ENCODE results near the gene VPS37C. TPM values are rescaled to one million over a fixed set of nuclear protein-coding genes. Genes with fewer than 3 reads are reported as not detected.
"Not testable (repeated sequence)": the region's sequence is repeated elsewhere in the genome, so short reads cannot be mapped to it uniquely, and the experiment has no call there.

The VPS37C gene
- total RNA-seq, 1 experiment from 2014 or later: 29.0 TPM

GRCh38 chr11:61181489-61181888 is 20.3 kb upstream of the VPS37C start:
- H3F3A ChIP-seq (ENCODE audit: insufficient read depth, low read depth): no peaks in the 10 kb centered on the region
- no peaks in the 10 kb centered on the region for H4K20me1 ChIP-seq (ENCODE audit: insufficient read depth)
- DNase-seq: no peak
- H3K4me1 ChIP-seq (replicated peaks; ENCODE audit: insufficient read depth): no peaks in the 10 kb centered on the region
- no peaks in the 10 kb centered on the region for H3K9me3 ChIP-seq (ENCODE audit: insufficient read depth, low read depth)
- ChIA-PET POLR2A (ENCODE audit: unreplicated experiment) (no interaction called here), CTCF (no interaction called here)
- peaks cover 30% of the 10 kb centered on the region for H3K27me3 ChIP-seq (ENCODE audit: insufficient read depth, low read depth)
- no peak overlapping the region for H3K4me2 ChIP-seq
- no peak for TF ChIP-seq CTCF (conservative IDR thresholded peaks at IDR 0.05)
- no peak for TF ChIP-seq EZH2 (IDR thresholded peaks at IDR 0.05; ENCODE audit: low read depth)
- BruUV-seq (replicated peaks): no TSS peak
- intact Hi-C loops (cut with micrococcal nuclease; ENCODE audit: unreplicated experiment): no loop called here
- H3K9me2 ChIP-seq (ENCODE audit: insufficient read depth): no peaks in the 10 kb centered on the region
- H2AFZ ChIP-seq: no peak overlapping the region
- no peak overlapping the region for H3K27ac ChIP-seq
- no peak overlapping the region for H3K4me3 ChIP-seq
- H3K36me3 ChIP-seq (ENCODE audit: low read depth): no peaks in the 10 kb centered on the region
- H3K79me2 ChIP-seq (ENCODE audit: low read depth): no peaks in the 10 kb centered on the region

GRCh38 chr11:61180205-61180604 is 19.0 kb upstream of the VPS37C start:
- POLR2A ChIA-PET (ENCODE audit: unreplicated experiment); H3K79me2 ChIP-seq (ENCODE audit: low read depth); H3K9me2 ChIP-seq (ENCODE audit: insufficient read depth); H3K4me2 ChIP-seq; H2AFZ ChIP-seq; H4K20me1 ChIP-seq (ENCODE audit: insufficient read depth); H3F3A ChIP-seq (ENCODE audit: insufficient read depth, low read depth); BruUV-seq (replicated peaks); H3K36me3 ChIP-seq (ENCODE audit: low read depth); DNase-seq; H3K4me3 ChIP-seq; CTCF ChIA-PET; H3K4me1 ChIP-seq (replicated peaks; ENCODE audit: insufficient read depth); H3K9me3 ChIP-seq (ENCODE audit: insufficient read depth, low read depth); intact Hi-C loops (cut with micrococcal nuclease; ENCODE audit: unreplicated experiment); H3K27ac ChIP-seq: not testable (repeated sequence)
- H3K27me3 ChIP-seq (ENCODE audit: insufficient read depth, low read depth): peaks cover 41% of the 10 kb centered on the region

GRCh38 chr11:61176446-61176845 is 15.2 kb upstream of the VPS37C start:
- Histone ChIP-seq H2AFZ (no peak overlapping the region), H3K27ac (no peak overlapping the region), H3F3A (ENCODE audit: insufficient read depth, low read depth) (no peaks in the 10 kb centered on the region), H3K36me3 (ENCODE audit: low read depth) (no peaks in the 10 kb centered on the region), H3K79me2 (ENCODE audit: low read depth) (no peaks in the 10 kb centered on the region), H3K27me3 (ENCODE audit: insufficient read depth, low read depth) (peaks cover 50% of the 10 kb centered on the region), H3K9me3 (ENCODE audit: insufficient read depth, low read depth) (no peaks in the 10 kb centered on the region), H3K9me2 (ENCODE audit: insufficient read depth) (no peaks in the 10 kb centered on the region), H3K4me1 (replicated peaks; ENCODE audit: insufficient read depth) (no peaks in the 10 kb centered on the region), H3K4me3 (no peak overlapping the region), H3K4me2 (no peak overlapping the region), H4K20me1 (ENCODE audit: insufficient read depth) (no peaks in the 10 kb centered on the region)
- POLR2A ChIA-PET (ENCODE audit: unreplicated experiment): no interaction called here
- no TSS peak for BruUV-seq (replicated peaks)
- no peak for DNase-seq
- CTCF ChIA-PET: no interaction called here
- no peak for TF ChIP-seq CTCF (conservative IDR thresholded peaks at IDR 0.05)
- no peak for TF ChIP-seq EZH2 (IDR thresholded peaks at IDR 0.05; ENCODE audit: low read depth)
- intact Hi-C loops (cut with micrococcal nuclease; ENCODE audit: unreplicated experiment): no loop called here

- Histone ChIP-seq H4K20me1 (ENCODE audit: insufficient read depth) (no peaks in the 10 kb centered on the region), H3K79me2 (ENCODE audit: low read depth) (no peaks in the 10 kb centered on the region), H3K27me3 (ENCODE audit: insufficient read depth, low read depth) (peaks cover 39% of the 10 kb centered on the region), H3K9me3 (ENCODE audit: insufficient read depth, low read depth) (no peaks in the 10 kb centered on the region), H3K27ac (no peak overlapping the region), H3K4me2 (no peak overlapping the region), H3K4me3 (no peak overlapping the region), H2AFZ (no peak overlapping the region), H3K36me3 (ENCODE audit: low read depth) (no peaks in the 10 kb centered on the region), H3K4me1 (replicated peaks; ENCODE audit: insufficient read depth) (no peaks in the 10 kb centered on the region), H3K9me2 (ENCODE audit: insufficient read depth) (no peaks in the 10 kb centered on the region), H3F3A (ENCODE audit: insufficient read depth, low read depth) (no peaks in the 10 kb centered on the region)
- no peak for TF ChIP-seq CTCF (conservative IDR thresholded peaks at IDR 0.05)
- TF ChIP-seq EZH2 (IDR thresholded peaks at IDR 0.05; ENCODE audit: low read depth): no peak
- POLR2A ChIA-PET (ENCODE audit: unreplicated experiment): no interaction called here
- CTCF ChIA-PET: interaction anchor here (0.6 kb wide), 1 partner anchor 39 kb away, joined by 3 read pairs; no protein-coding TSS in a partner anchor
- intact Hi-C loops (cut with micrococcal nuclease; ENCODE audit: unreplicated experiment): loop anchor here (5.0 kb wide), 1 partner anchor 278 kb away; no protein-coding TSS in a partner anchor
- DNase-seq: no peak
- BruUV-seq (replicated peaks): no TSS peak
These were observed 13.7 kb upstream of the VPS37C start for GRCh38 chr11:61174949-61175348.

Data from PC-9 (cell line).